GM10266 (cell line): ENCODE data around the gene MYEF2.

Experiments used
- DNase-seq: peaks from one replicate; pipeline ENCODE4 v3.0.0; 2012; ENCODE audit errors: extremely low spot score
- CTCF ChIP-seq: IDR thresholded peaks from 2 replicates; pipeline ENCODE4 v1.5.1; 2012; ENCODE audit warnings: mild to moderate bottlenecking, low read depth; ENCODE audit not compliant: control insufficient read depth, insufficient read depth; ENCODE audit errors: missing control alignments

The MYEF2 gene

GRCh38 chr15:48090666-48091065 lies 87.4 kb downstream of the MYEF2 start:
- DNase-seq: no peak
- TF ChIP-seq CTCF: no peak

- TF ChIP-seq CTCF: no peak
Observed at GRCh38 chr15:48090115-48090514, 88.0 kb downstream of the MYEF2 start.

GRCh38 chr15:48089702-48090101 lies 88.4 kb downstream of the MYEF2 start:
- no peak for TF ChIP-seq CTCF
- no peak for DNase-seq

More at GRCh38 chr15:48090115-48090514, 88.0 kb downstream of the MYEF2 start:
- DNase-seq: no peak

GRCh38 chr15:48087844-48088243 lies 90.3 kb downstream of the MYEF2 start:
- no peak for DNase-seq
- TF ChIP-seq CTCF: no peak

GRCh38 chr15:48086576-48086975 lies 91.5 kb downstream of the MYEF2 start:
- DNase-seq: no peak
- TF ChIP-seq CTCF: no peak

- DNase-seq: no peak
- no peak for TF ChIP-seq CTCF
Observed at GRCh38 chr15:48086133-48086532, 92.0 kb downstream of the MYEF2 start.

- no peak for TF ChIP-seq CTCF
- DNase-seq: no peak
Observed at GRCh38 chr15:48085591-48085930, 92.5 kb downstream of the MYEF2 start.
